Subcutaneous adipose tissue (tissue), 4 donors: ENCODE results near the gene FHAD1. TPM values are rescaled to one million over a fixed set of nuclear protein-coding genes. Genes with fewer than 3 reads are reported as not detected.

Experiments used
- total RNA-seq, 4 donors: library from RNA; depleted of rRNA; stranded (reverse); fragments of >200 nt; gene quantifications; one replicate each; pipeline ENCODE4 v1.1.0, GENCODE V29; 2016
- TF ChIP-seq, protein P1 (sequence below): fragments of 450-650 bp; IDR thresholded peaks from one replicate; pipeline ENCODE4 v1.5.1; 2016; ENCODE audit warnings: low read depth, mild to moderate bottlenecking, control low read depth, antibody characterized with exemption, moderate library complexity

Gene FHAD1
- total RNA-seq, 4 donors from 2014 or later = 1.1 to 1.7 TPM; not detected in 2

DNA sequence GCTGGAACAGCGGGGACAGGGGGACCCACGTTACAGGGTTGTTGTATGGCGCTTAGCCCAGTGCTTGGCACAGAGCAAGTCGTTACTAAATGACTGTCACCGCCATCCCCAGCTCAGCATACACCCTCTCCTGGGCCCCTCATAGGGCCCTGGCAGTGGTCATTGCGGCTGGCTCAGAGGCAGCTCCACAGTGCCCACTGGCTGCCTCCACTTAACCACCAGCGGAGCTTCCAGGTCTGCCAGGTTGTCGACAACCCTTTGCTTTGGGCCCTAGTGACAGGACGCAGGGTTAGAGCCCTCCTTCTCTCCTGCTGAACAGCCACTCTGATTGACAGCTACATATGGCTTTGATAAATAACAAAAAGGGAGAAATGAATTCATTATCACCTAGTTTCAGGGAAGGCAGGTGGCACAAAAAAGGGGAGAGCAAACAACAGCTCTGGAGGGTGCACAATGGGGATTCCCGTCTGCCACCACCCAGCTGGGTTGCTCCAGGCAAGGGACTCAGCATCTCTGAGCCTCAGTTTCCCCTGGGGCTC, 167.5 kb downstream of the FHAD1 start:
- TF ChIP-seq, protein P1, sequence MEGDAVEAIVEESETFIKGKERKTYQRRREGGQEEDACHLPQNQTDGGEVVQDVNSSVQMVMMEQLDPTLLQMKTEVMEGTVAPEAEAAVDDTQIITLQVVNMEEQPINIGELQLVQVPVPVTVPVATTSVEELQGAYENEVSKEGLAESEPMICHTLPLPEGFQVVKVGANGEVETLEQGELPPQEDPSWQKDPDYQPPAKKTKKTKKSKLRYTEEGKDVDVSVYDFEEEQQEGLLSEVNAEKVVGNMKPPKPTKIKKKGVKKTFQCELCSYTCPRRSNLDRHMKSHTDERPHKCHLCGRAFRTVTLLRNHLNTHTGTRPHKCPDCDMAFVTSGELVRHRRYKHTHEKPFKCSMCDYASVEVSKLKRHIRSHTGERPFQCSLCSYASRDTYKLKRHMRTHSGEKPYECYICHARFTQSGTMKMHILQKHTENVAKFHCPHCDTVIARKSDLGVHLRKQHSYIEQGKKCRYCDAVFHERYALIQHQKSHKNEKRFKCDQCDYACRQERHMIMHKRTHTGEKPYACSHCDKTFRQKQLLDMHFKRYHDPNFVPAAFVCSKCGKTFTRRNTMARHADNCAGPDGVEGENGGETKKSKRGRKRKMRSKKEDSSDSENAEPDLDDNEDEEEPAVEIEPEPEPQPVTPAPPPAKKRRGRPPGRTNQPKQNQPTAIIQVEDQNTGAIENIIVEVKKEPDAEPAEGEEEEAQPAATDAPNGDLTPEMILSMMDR = no peak

- TF ChIP-seq, protein P1 = no peak
These were observed 170.3 kb downstream of the FHAD1 start for GRCh38 chr1:15417059-15417934.

DNA sequence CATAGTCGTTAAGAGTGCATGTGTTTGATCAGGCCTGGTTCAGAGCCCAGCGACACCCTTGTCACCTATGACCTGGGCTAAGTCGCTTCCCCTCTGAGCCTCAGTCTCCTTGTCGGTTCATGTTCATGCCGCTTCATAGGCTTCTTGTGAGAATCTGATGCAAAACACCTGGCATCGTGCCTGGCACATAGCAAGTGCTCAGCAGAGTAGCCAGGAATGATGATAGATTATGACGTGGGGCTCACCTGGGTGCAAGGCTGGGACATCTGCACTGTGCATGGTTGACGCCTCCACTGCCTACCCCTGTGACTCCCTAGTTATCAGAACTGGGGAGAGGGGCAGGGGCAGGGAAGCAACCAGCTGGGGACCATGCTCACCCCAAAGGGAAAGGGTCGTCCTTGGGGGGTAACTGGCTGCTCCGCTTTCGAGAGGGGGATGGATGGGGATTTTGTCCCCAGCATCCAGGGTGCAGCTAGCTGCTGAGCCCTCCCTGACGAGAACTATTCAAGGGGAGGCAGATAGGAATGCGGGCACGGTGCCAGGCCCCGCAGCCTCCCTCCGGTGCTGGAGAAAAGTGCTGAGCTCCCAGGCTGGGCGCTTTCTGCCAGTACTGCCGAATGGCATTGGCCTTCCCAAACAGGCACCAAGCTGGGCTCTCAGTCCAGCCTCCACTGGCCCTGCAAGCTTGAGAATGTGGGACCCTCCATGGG, 171.9 kb downstream of the FHAD1 start:
- TF ChIP-seq, protein P1 = no peak

GRCh38 chr1:15420853-15421465, 173.9 kb downstream of the FHAD1 start:
- TF ChIP-seq, protein P1 = no peak

- TF ChIP-seq, protein P1 = no peak
These were observed 175.8 kb downstream of the FHAD1 start for GRCh38 chr1:15422871-15423270.

- TF ChIP-seq, protein P1 = no peak
These were observed 176.5 kb downstream of the FHAD1 start for GRCh38 chr1:15423355-15424077.
